Forelimb muscle (tissue), 1 donor: ENCODE data around the gene ASRGL1. TPM values are rescaled to one million over a fixed set of nuclear protein-coding genes. Genes with fewer than 3 reads are reported as not detected.

Source experiments
- DNase-seq: peaks from one replicate; pipeline ENCODE4 v3.0.0-alpha.2; 2013; ENCODE audit warnings: low read depth
- polyA plus RNA-seq: library from polyadenylated mRNA; unstranded; fragments of 120-200 nt; gene quantifications from one replicate; pipeline ENCODE4 v1.2.1, GENCODE V29; 2013; ENCODE audit not compliant: insufficient read length

Gene ASRGL1
- polyA plus RNA-seq, 1 donor, result 3.4 TPM

- peak; percentile 71 for DNase-seq
These were observed 102.7 kb downstream of the ASRGL1 start for GRCh38 chr11:62439785-62440602.

Other genes with a start within 250 kb of the ASRGL1 start
- gene INCENP, start 213.4 kb upstream of the ASRGL1 start, polyA plus RNA-seq, result 15.7 TPM
- not detected for gene SCGB1D1, start 147.2 kb upstream of the ASRGL1 start, polyA plus RNA-seq
- not detected for gene SCGB2A1, start 128.8 kb upstream of the ASRGL1 start, polyA plus RNA-seq
- not detected for gene SCGB1D2, start 95.2 kb upstream of the ASRGL1 start, polyA plus RNA-seq
- gene SCGB2A2, start 67.3 kb upstream of the ASRGL1 start, polyA plus RNA-seq, result not detected
- not detected for gene SCGB1D4, start 38.4 kb upstream of the ASRGL1 start, polyA plus RNA-seq
- gene SCGB1A1, start 81.6 kb downstream of the ASRGL1 start, polyA plus RNA-seq, result not detected
- 240 TPM for gene AHNAK, start 209.4 kb downstream of the ASRGL1 start, polyA plus RNA-seq
- gene EEF1G, start 236.4 kb downstream of the ASRGL1 start, polyA plus RNA-seq, result 3,650 TPM